ENCODE measurements around the gene SNW1.

GRCh38 chr14:77746064-77746702 lies 14.8 kb downstream of the SNW1 start:
- TF ChIP-seq POLR2A (IDR thresholded peaks at IDR 0.05; ENCODE audit: low read length), result no peak
- TF ChIP-seq GATA1 (IDR thresholded peaks at IDR 0.05; ENCODE audit: low read depth, low read length), result no peak

Data from erythroblast (primary cell).